H1 (cell line): ENCODE measurements around the gene JAKMIP1. TPM values are rescaled to one million over a fixed set of nuclear protein-coding genes. Genes with fewer than 3 reads are reported as not detected.

Source experiments
- CTCF ChIA-PET: fragments of 300-600 bp; sonication (Branson Sonifier 250); formaldehyde crosslinking; loops from one replicate; lab custom pipeline; 2021; ENCODE audit not compliant: partially characterized antibody; lab: Charles Lee
- POLR2A ChIA-PET: fragments of 300-600 bp; sonication (Branson Sonifier 250); formaldehyde crosslinking; loops from one replicate; lab custom pipeline; 2021; ENCODE audit warnings: inconsistent platforms; ENCODE audit not compliant: partially characterized antibody; lab: Charles Lee
- DNase-seq, 2 experiments: peaks; one replicate each; pipeline versions ENCODE4 v3.0.0 to v3.0.0-alpha.2; 2010 to 2022; ENCODE audit warnings: low spot score in 2 of 2, low read depth in 1 of 2, mixed read lengths in 1 of 2
- FAIRE-seq: peaks from 2 replicates; lab custom pipeline; 2011; peaks lifted over from hg19 to GRCh38; lab: Jason Lieb, UNC
- H2AFZ ChIP-seq: 2 replicates; pipeline ENCODE4 v1.8.1; 2012; ENCODE audit warnings: low read length, inconsistent platforms
- H2AK5ac ChIP-seq: 2 replicates; pipeline ENCODE4 v1.6.1; 2013; ENCODE audit warnings: low read depth, low read length
- H2BK120ac ChIP-seq: replicated peaks from 2 replicates; pipeline ENCODE3; 2013; ENCODE audit warnings: low read depth, low read length, inconsistent platforms
- H2BK12ac ChIP-seq: 2 replicates; pipeline ENCODE4 v1.6.1; 2013; ENCODE audit warnings: low read depth, low read length
- H2BK15ac ChIP-seq: 2 replicates; pipeline ENCODE4 v1.6.1; 2013; ENCODE audit warnings: low read length
- H2BK20ac ChIP-seq: 2 replicates; pipeline ENCODE4 v1.6.1; 2013; ENCODE audit warnings: low read length
- H2BK5ac ChIP-seq: 2 replicates; pipeline ENCODE4 v1.6.1; 2013; ENCODE audit warnings: low read depth, low read length
- H3K14ac ChIP-seq: 2 replicates; pipeline ENCODE4 v1.6.1; 2013; ENCODE audit warnings: inconsistent platforms; ENCODE audit not compliant: insufficient read length
- H3K18ac ChIP-seq: 2 replicates; pipeline ENCODE4 v1.6.1; 2013; ENCODE audit warnings: low read length; ENCODE audit errors: extremely low read depth
- H3K23ac ChIP-seq: 2 replicates; pipeline ENCODE4 v1.6.1; 2013; ENCODE audit warnings: inconsistent platforms; ENCODE audit not compliant: insufficient read length
- H3K23me2 ChIP-seq: 2 replicates; pipeline ENCODE4 v1.6.1; 2013; ENCODE audit warnings: low read depth, low read length
- H3K27ac ChIP-seq: 2 replicates; pipeline ENCODE4 v1.6.1; 2011; ENCODE audit warnings: low read depth, low read length, inconsistent platforms
- H3K27me3 ChIP-seq, 4 experiments: replicated peaks in 1 of 4; 1 replicate in 1 of 4; 2 replicates in 3 of 4; pipeline versions ENCODE4 v1.6.1 to v1.8.1; 2011 to 2013; ENCODE audit warnings: low read length in 3 of 4, mild to moderate bottlenecking in 3 of 4, inconsistent platforms in 2 of 4, mixed read lengths in 2 of 4, moderate library complexity in 1 of 4; ENCODE audit not compliant: control insufficient read depth in 3 of 4, insufficient read depth in 3 of 4; ENCODE audit errors: extremely low read depth in 1 of 4
- H3K36me3 ChIP-seq, 4 experiments: 2 replicates each; pipeline versions ENCODE4 v1.6.1 to v1.8.1; 2011 to 2013; ENCODE audit warnings: mild to moderate bottlenecking in 4 of 4, low read length in 3 of 4, moderate library complexity in 2 of 4, control low read depth in 1 of 4, inconsistent platforms in 1 of 4; ENCODE audit not compliant: insufficient read depth in 4 of 4, control insufficient read depth in 2 of 4
- H3K4ac ChIP-seq: replicated peaks from 2 replicates; pipeline ENCODE3; 2013; ENCODE audit warnings: low read length, low read depth, mixed read lengths, inconsistent platforms; ENCODE audit not compliant: insufficient read length
- H3K4me1 ChIP-seq, 4 experiments: replicated peaks in 1 of 4; 1 replicate in 1 of 4; 2 replicates in 3 of 4; pipeline versions ENCODE4 v1.6.1 to v1.8.1; 2011 to 2013; ENCODE audit warnings: low read length in 3 of 4, inconsistent platforms in 2 of 4, mixed read lengths in 1 of 4; ENCODE audit not compliant: insufficient read depth in 4 of 4, control insufficient read depth in 3 of 4
- H3K4me2 ChIP-seq, 2 experiments: 2 replicates each; pipeline versions ENCODE4 v1.6.1 to v1.8.1; 2011 to 2013; ENCODE audit warnings: low read depth in 2 of 2, low read length in 2 of 2, control low read depth in 1 of 2, inconsistent platforms in 1 of 2, mild to moderate bottlenecking in 1 of 2; ENCODE audit not compliant: insufficient read depth in 1 of 2
- H3K4me3 ChIP-seq, 4 experiments: fragments of 200-600, 300-600 bp in 1 of 4; sonication (generic), shearing (Covaris generic), sonication (Bioruptor Twin) in 1 of 4; 2 replicates each; pipeline versions ENCODE4 v1.5.1 to v1.8.1; 2011 to 2016; ENCODE audit warnings: low read length in 4 of 4, low read depth in 3 of 4, control low read depth in 2 of 4, inconsistent platforms in 2 of 4, mild to moderate bottlenecking in 2 of 4, mixed read lengths in 1 of 4, moderate library complexity in 1 of 4; ENCODE audit not compliant: insufficient read depth in 2 of 4; ENCODE audit errors: extremely low read depth in 1 of 4
- H3K56ac ChIP-seq: replicated peaks from 2 replicates; pipeline ENCODE3; 2013; ENCODE audit warnings: low read depth, mild to moderate bottlenecking, mixed read lengths, low read length, inconsistent platforms; ENCODE audit not compliant: insufficient read length
- H3K79me1 ChIP-seq: 2 replicates; pipeline ENCODE4 v1.6.1; 2013; ENCODE audit warnings: low read depth, low read length, control low read depth
- H3K79me2 ChIP-seq, 2 experiments: 2 replicates each; pipeline versions ENCODE4 v1.6.1 to v1.8.1; 2012 to 2013; ENCODE audit warnings: low read length in 2 of 2, mild to moderate bottlenecking in 2 of 2, inconsistent platforms in 1 of 2; ENCODE audit not compliant: insufficient read depth in 2 of 2, control insufficient read depth in 1 of 2
- H3K9ac ChIP-seq, 4 experiments: replicated peaks in 1 of 4; 1 replicate in 1 of 4; 2 replicates in 3 of 4; pipeline versions ENCODE4 v1.6.1 to v1.8.1; 2011 to 2013; ENCODE audit warnings: low read depth in 3 of 4, low read length in 3 of 4, control low read depth in 2 of 4, mild to moderate bottlenecking in 2 of 4, moderate library complexity in 2 of 4, inconsistent platforms in 1 of 4; ENCODE audit errors: extremely low read depth in 1 of 4
- H3K9me3 ChIP-seq, 2 experiments: 2 replicates each; pipeline versions ENCODE4 v1.6.1 to v1.8.1; 2012 to 2013; ENCODE audit warnings: mild to moderate bottlenecking in 2 of 2, moderate library complexity in 2 of 2, control low read depth in 1 of 2, inconsistent platforms in 1 of 2, low read depth in 1 of 2, low read length in 1 of 2, mixed read lengths in 1 of 2; ENCODE audit not compliant: insufficient read depth in 2 of 2
- H4K20me1 ChIP-seq, 2 experiments: replicated peaks in 1 of 2; 2 replicates each; pipeline versions ENCODE3 to v1.8.1; 2011 to 2013; ENCODE audit warnings: inconsistent platforms in 2 of 2, low read length in 2 of 2, mild to moderate bottlenecking in 1 of 2; ENCODE audit not compliant: insufficient read depth in 2 of 2, control insufficient read depth in 1 of 2
- H4K5ac ChIP-seq: 2 replicates; pipeline ENCODE4 v1.6.1; 2013; ENCODE audit warnings: low read length, low read depth, mixed read lengths, inconsistent platforms; ENCODE audit not compliant: insufficient read length
- H4K8ac ChIP-seq: 2 replicates; pipeline ENCODE4 v1.8.0; 2013; ENCODE audit warnings: mild to moderate bottlenecking, moderate library complexity, low read length, inconsistent platforms; ENCODE audit not compliant: insufficient read depth; ENCODE audit errors: extremely low read depth
- H4K91ac ChIP-seq: replicated peaks from 2 replicates; pipeline ENCODE3; 2013; ENCODE audit warnings: low read length, mixed read lengths, inconsistent platforms; ENCODE audit not compliant: insufficient read length
- ASH2L ChIP-seq: fragments of 200-600, 300-600 bp; sonication (generic); IDR thresholded peaks from one replicate; pipeline ENCODE4 v1.7.1; 2017; ENCODE audit warnings: low read length
- BRCA1 ChIP-seq: IDR thresholded peaks from 2 replicates; pipeline ENCODE4 v1.6.1; 2012; ENCODE audit warnings: low read depth, low read length, improper control_type of control experiment
- CHD1 ChIP-seq: IDR thresholded peaks from 2 replicates; pipeline ENCODE4 v1.6.1; 2012; ENCODE audit warnings: low read depth, low read length, improper control_type of control experiment
- EZH2 ChIP-seq: fragments of 200-600 bp; sonication (generic); IDR thresholded peaks from 2 replicates; pipeline ENCODE4 v1.7.1; 2012; ENCODE audit warnings: low read depth, mild to moderate bottlenecking, moderate library complexity, low read length, inconsistent platforms; ENCODE audit not compliant: severe bottlenecking
- KDM1A ChIP-seq: fragments of 200-600, 300-600 bp; sonication (generic); IDR thresholded peaks from 2 replicates; pipeline ENCODE4 v1.7.1; 2016; ENCODE audit warnings: mild to moderate bottlenecking, low read length, borderline replicate concordance
- PHF8 ChIP-seq: fragments of 200-600 bp; sonication (generic); conservative IDR thresholded peaks from 2 replicates; pipeline ENCODE4 v1.7.1; 2012; ENCODE audit warnings: low read depth, mild to moderate bottlenecking, inconsistent platforms, low read length, moderate library complexity
- SIRT6 ChIP-seq: IDR thresholded peaks from one replicate; pipeline ENCODE4 v1.7.1; 2012; ENCODE audit warnings: low read length, inconsistent platforms
- TAF7 ChIP-seq: optimal IDR thresholded peaks from 2 replicates; pipeline ENCODE3; 2011; ENCODE audit warnings: low read depth, mild to moderate bottlenecking, inconsistent platforms, low read length, moderate library complexity, borderline replicate concordance
- WGBS, 2 experiments: shearing (Covaris generic) in 1 of 2; methylation state at CpG; one replicate each; pipeline versions ENCODE4 v1.1.6 to v1.1.7; 2013 to 2015; ENCODE audit warnings: low lambda C conversion rate in 2 of 2, mixed read lengths in 2 of 2, inconsistent platforms in 1 of 2, low coverage in 1 of 2, missing lambda C conversion rate in 1 of 2; ENCODE audit not compliant: insufficient replicate concordance in 2 of 2, insufficient coverage in 1 of 2, insufficient read length in 1 of 2; ENCODE audit errors: extremely low coverage in 1 of 2, missing lambda C conversion rate in 1 of 2; 5-methylcytosine and 5-hydroxymethylcytosine counted together
- polyA plus RNA-seq, 7 experiments: library from polyadenylated mRNA; depleted of rRNA in 3 of 7; stranded (reverse) in 5 of 7; unstranded in 2 of 7; fragments of >200 nt in 5 of 7; fragments of 200-250 nt in 2 of 7; gene quantifications; 1 replicate in 5 of 7; 2 replicates in 1 of 7; 4 replicates in 1 of 7; pipeline versions ENCODE4 v1.2.1 to v1.2.3, GENCODE V29; 2011 to 2013; ENCODE audit warnings: missing spikeins in 2 of 7, mixed read lengths in 2 of 7
- total RNA-seq: library from RNA; stranded (reverse); fragmentation: NEBNext Ultra II Directional; extraction: Animal tissue kit (Norgen Biotek cat#: 25700); gene quantifications from 2 replicates; pipeline ENCODE4 v1.2.1, GENCODE V29; 2021

Gene JAKMIP1
- total and polyA plus RNA-seq, 2 of the 8 experiments (the other 6 are each of a cell fraction or from before 2014, with no cell fraction given): 2.5 to 4.4 TPM

DNA sequence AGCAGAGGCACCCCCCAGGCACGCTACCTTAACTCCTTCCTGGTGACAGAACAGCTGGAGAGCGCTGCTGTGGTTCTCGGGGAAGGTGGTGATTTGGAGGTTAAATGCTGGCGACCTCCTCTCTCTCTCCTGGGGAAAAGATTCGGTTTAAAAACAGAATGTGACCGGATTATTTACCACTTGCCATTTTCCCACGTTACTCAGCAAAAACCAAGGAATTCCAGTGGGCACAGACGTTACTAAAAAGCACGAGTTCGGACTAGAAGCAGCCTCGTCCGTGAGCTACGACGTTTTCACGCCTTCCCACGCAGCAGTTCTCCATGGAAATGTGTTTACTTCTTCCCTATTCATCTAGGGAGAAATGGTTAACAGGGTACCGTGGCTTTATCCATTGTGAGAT is 149.8 kb downstream of the JAKMIP1 start:
- no peak overlapping the region for H4K5ac ChIP-seq
- no peaks in the 10 kb centered on the region for H3K79me1 ChIP-seq
- H3K4ac ChIP-seq: no peak overlapping the region
- no peak overlapping the region for H3K4me2 ChIP-seq
- no peak for FAIRE-seq
- no peaks in the 10 kb centered on the region; a peak in 2 of 7 replicates for H3K27me3 ChIP-seq
- no peak overlapping the region for H3K14ac ChIP-seq
- ChIA-PET CTCF (interaction anchor here (1.2 to 1.5 kb wide), 4 partner anchors 9 to 52 kb away, joined by 3 to 4 read pairs (median 4); no protein-coding TSS in a partner anchor), POLR2A (no interaction called here)
- H2BK5ac ChIP-seq: no peak overlapping the region
- peaks cover 2% of the 10 kb centered on the region in 2 experiments for H4K20me1 ChIP-seq
- H3K27ac ChIP-seq: no peak overlapping the region
- no peak overlapping the region for H2BK20ac ChIP-seq
- H2BK12ac ChIP-seq: 0 out of 2 replicates have a peak overlapping the region, but pooled peaks have one; percentile 23
- no peaks in the 10 kb centered on the region for H3K9me3 ChIP-seq
- no peak overlapping the region for H3K4me3 ChIP-seq
- 88% methylated on average over 17 of the region's 17 CpGs; no CpG with 5 or more reads in 1 of the 2 experiments for WGBS, 2 experiments
- H4K8ac ChIP-seq: no peak overlapping the region
- H3K18ac ChIP-seq: no peak overlapping the region
- no peaks in the 10 kb centered on the region for H3K36me3 ChIP-seq
- TF ChIP-seq TAF7 (no peak), PHF8 (no peak), ASH2L (no peak), EZH2 (no peak), BRCA1 (no peak), CHD1 (no peak), KDM1A (no peak), SIRT6 (no peak)
- TF ChIP-seq, all 59 proteins: peak for 0
- Histone ChIP-seq H2BK120ac (no peak overlapping the region), H2AFZ (no peak overlapping the region), H2AK5ac (no peak overlapping the region), H4K91ac (no peak overlapping the region), H3K4me1 (no peaks in the 10 kb centered on the region; a peak in 1 of 7 replicates), H3K79me2 (no peaks in the 10 kb centered on the region), H2BK15ac (no peak overlapping the region), H3K23ac (no peak overlapping the region), H3K56ac (no peak overlapping the region), H3K23me2 (no peaks in the 10 kb centered on the region), H3K9ac (no peak overlapping the region)
- DNase-seq: no peak
